WTC11 (cell line): ENCODE data around the gene PTGDR. TPM values are rescaled to one million over a fixed set of nuclear protein-coding genes. Genes with fewer than 3 reads are reported as not detected.

Experiments
- ATAC-seq: fragments of 200-7000 bp; cut with Tn5 transposase; 2 replicates; pipeline ENCODE4 v1.10.0; 2021; ENCODE audit warnings: mild to moderate bottlenecking, moderate library complexity
- CTCF ChIA-PET: fragments of 300-600 bp; sonication (Branson Sonifier 250); formaldehyde crosslinking; loops from one replicate; lab custom pipeline; 2021; ENCODE audit warnings: antibody characterized with exemption; lab: Charles Lee
- POLR2A ChIA-PET: fragments of 350-600 bp; sonication (Branson Sonifier 250); formaldehyde crosslinking; loops from one replicate; lab custom pipeline; 2021; ENCODE audit warnings: antibody characterized with exemption; lab: Charles Lee
- DNase-seq: peaks from one replicate; pipeline ENCODE4 v3.0.0; 2021; ENCODE audit warnings: low spot score
- H3K27ac Mint-ChIP-seq: 2 replicates; pipeline ENCODE4 v1.8.0; 2021; ENCODE audit warnings: mixed read lengths
- H3K27me3 Mint-ChIP-seq: 2 replicates; pipeline ENCODE4 v1.8.0; 2021; ENCODE audit warnings: low read depth, mild to moderate bottlenecking, moderate library complexity, mixed read lengths
- H3K36me3 Mint-ChIP-seq: 2 replicates; pipeline ENCODE4 v1.8.0; 2021; ENCODE audit warnings: mixed read lengths
- H3K4me1 Mint-ChIP-seq: 2 replicates; pipeline ENCODE4 v1.8.0; 2022; ENCODE audit warnings: mixed read lengths
- H3K4me3 Mint-ChIP-seq: 2 replicates; pipeline ENCODE4 v1.8.0; 2021; ENCODE audit warnings: mild to moderate bottlenecking, moderate library complexity, mixed read lengths
- H3K9me3 Mint-ChIP-seq: 2 replicates; pipeline ENCODE4 v1.8.0; 2021; ENCODE audit warnings: mixed read lengths
- ATF1 ChIP-seq: sonication (generic); formaldehyde crosslinking; IDR thresholded peaks from 2 replicates; pipeline ENCODE4 v1.8.1; 2023; ENCODE audit warnings: mild to moderate bottlenecking, moderate library complexity, missing genetic modification reagents
- ELF4 ChIP-seq: sonication (generic); formaldehyde crosslinking; IDR thresholded peaks from 2 replicates; pipeline ENCODE4 v1.8.1; 2022; ENCODE audit warnings: low read depth, mild to moderate bottlenecking, moderate library complexity, missing genetic modification reagents
- ESRRA ChIP-seq: sonication (generic); formaldehyde crosslinking; IDR thresholded peaks from 2 replicates; pipeline ENCODE4 v1.8.1; 2022; ENCODE audit warnings: mild to moderate bottlenecking, missing genetic modification reagents, borderline replicate concordance
- FOXJ3 ChIP-seq: sonication (generic); formaldehyde crosslinking; IDR thresholded peaks from 2 replicates; pipeline ENCODE4 v1.9.0; 2021; ENCODE audit warnings: missing genetic modification reagents, mild to moderate bottlenecking, borderline replicate concordance
- FOXP1 ChIP-seq: sonication (generic); formaldehyde crosslinking; IDR thresholded peaks from 2 replicates; pipeline ENCODE4 v1.8.0; 2022; ENCODE audit warnings: missing genetic modification reagents, mild to moderate bottlenecking, moderate library complexity, borderline replicate concordance
- JUN ChIP-seq: sonication (generic); formaldehyde crosslinking; IDR thresholded peaks from 2 replicates; pipeline ENCODE4 v1.8.0; 2023; ENCODE audit warnings: mild to moderate bottlenecking, missing genetic modification reagents
- NFYB ChIP-seq: sonication (generic); formaldehyde crosslinking; conservative IDR thresholded peaks from 2 replicates; pipeline ENCODE4 v1.8.0; 2022; ENCODE audit warnings: low read depth, missing genetic modification reagents
- NR1H2 ChIP-seq: sonication (generic); formaldehyde crosslinking; IDR thresholded peaks from 2 replicates; pipeline ENCODE4 v1.9.0; 2021; ENCODE audit warnings: mild to moderate bottlenecking, moderate library complexity, missing genetic modification reagents
- SMAD4 ChIP-seq: sonication (generic); formaldehyde crosslinking; IDR thresholded peaks from 2 replicates; pipeline ENCODE4 v1.8.0; 2022; ENCODE audit warnings: mild to moderate bottlenecking, missing genetic modification reagents
- ZNF232 ChIP-seq: sonication (generic); formaldehyde crosslinking; IDR thresholded peaks from 2 replicates; pipeline ENCODE4 v1.8.0; 2022; ENCODE audit warnings: mild to moderate bottlenecking, missing genetic modification reagents
- ZNF317 ChIP-seq: sonication (generic); formaldehyde crosslinking; IDR thresholded peaks from 2 replicates; pipeline ENCODE4 v1.8.1; 2023; ENCODE audit warnings: low read depth, mild to moderate bottlenecking, moderate library complexity, missing genetic modification reagents, borderline replicate concordance
- ZNF416 ChIP-seq: fragments of 250-450 bp; sonication (Bioruptor Pico); IDR thresholded peaks from 2 replicates; pipeline ENCODE4 v1.9.0; 2021; ENCODE audit warnings: mild to moderate bottlenecking, inconsistent platforms
- ZNF423 ChIP-seq: fragments of 250-450 bp; sonication (Bioruptor Pico); IDR thresholded peaks from 2 replicates; pipeline ENCODE4 v2.1.2; 2022; ENCODE audit warnings: mild to moderate bottlenecking, moderate library complexity
- total RNA-seq: library from RNA; stranded (reverse); gene quantifications from 3 replicates; pipeline ENCODE4 v1.2.3, GENCODE V29; 2021
- TF ChIP-seq, protein P1 (sequence below): fragments of 200-600 bp; IDR thresholded peaks from 2 replicates; pipeline ENCODE4 v1.8.0; 2022; ENCODE audit warnings: antibody characterized with exemption
- TF ChIP-seq, protein P2 (sequence below): sonication (generic); formaldehyde crosslinking; IDR thresholded peaks from 2 replicates; pipeline ENCODE4 v1.8.0; 2022; ENCODE audit warnings: mild to moderate bottlenecking, missing genetic modification reagents
- TF ChIP-seq, protein P3 (sequence below): fragments of 250-450 bp; sonication (Bioruptor Pico); IDR thresholded peaks from 2 replicates; pipeline ENCODE4 v2.1.2; 2022; ENCODE audit warnings: mild to moderate bottlenecking, moderate library complexity
- TF ChIP-seq, protein P4 (sequence below): sonication (generic); formaldehyde crosslinking; IDR thresholded peaks from 2 replicates; pipeline ENCODE4 v1.8.1; 2023; ENCODE audit warnings: mild to moderate bottlenecking, moderate library complexity, missing genetic modification reagents
- TF ChIP-seq, protein P5 (sequence below): fragments of 250-450 bp; sonication (Bioruptor Pico); conservative IDR thresholded peaks from 2 replicates; pipeline ENCODE4 v1.9.0; 2021; ENCODE audit warnings: mild to moderate bottlenecking
- TF ChIP-seq, protein P6 (sequence below): sonication (generic); formaldehyde crosslinking; IDR thresholded peaks from 2 replicates; pipeline ENCODE4 v1.8.1; 2022; ENCODE audit warnings: missing genetic modification reagents, borderline replicate concordance

Gene PTGDR
- total RNA-seq, 1 experiment from 2014 or later, result 0.24 TPM

DNA sequence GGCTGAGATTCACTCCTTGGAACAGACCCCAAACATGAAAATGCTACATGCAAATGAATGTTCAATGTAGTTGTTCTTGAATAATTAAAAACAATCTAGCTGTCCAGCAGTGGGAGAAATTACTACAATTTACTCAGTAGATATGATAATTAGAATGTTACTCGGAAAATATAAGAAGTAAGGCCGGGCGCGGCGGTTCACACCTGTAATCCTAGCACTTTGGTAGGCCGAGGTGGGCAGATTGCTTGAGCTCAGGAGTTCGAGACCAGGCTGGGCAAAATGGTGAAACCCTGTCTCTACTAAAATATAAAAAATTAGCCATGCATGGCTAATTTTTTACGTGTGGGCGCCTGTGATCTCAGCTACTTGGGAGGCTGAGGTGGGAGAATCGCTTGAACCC lies 31.3 kb downstream of the PTGDR start:
- no peak for ATAC-seq
- POLR2A ChIA-PET, result no interaction called here
- Mint-ChIP-seq H3K27ac (no peak overlapping the region), H3K9me3 (no peaks in the 10 kb centered on the region), H3K36me3 (no peaks in the 10 kb centered on the region), H3K4me3 (no peak overlapping the region), H3K27me3 (peaks cover 4% of the 10 kb centered on the region), H3K4me1 (peaks cover 5% of the 10 kb centered on the region)
- TF ChIP-seq, protein P1, sequence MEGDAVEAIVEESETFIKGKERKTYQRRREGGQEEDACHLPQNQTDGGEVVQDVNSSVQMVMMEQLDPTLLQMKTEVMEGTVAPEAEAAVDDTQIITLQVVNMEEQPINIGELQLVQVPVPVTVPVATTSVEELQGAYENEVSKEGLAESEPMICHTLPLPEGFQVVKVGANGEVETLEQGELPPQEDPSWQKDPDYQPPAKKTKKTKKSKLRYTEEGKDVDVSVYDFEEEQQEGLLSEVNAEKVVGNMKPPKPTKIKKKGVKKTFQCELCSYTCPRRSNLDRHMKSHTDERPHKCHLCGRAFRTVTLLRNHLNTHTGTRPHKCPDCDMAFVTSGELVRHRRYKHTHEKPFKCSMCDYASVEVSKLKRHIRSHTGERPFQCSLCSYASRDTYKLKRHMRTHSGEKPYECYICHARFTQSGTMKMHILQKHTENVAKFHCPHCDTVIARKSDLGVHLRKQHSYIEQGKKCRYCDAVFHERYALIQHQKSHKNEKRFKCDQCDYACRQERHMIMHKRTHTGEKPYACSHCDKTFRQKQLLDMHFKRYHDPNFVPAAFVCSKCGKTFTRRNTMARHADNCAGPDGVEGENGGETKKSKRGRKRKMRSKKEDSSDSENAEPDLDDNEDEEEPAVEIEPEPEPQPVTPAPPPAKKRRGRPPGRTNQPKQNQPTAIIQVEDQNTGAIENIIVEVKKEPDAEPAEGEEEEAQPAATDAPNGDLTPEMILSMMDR, result no peak
- DNase-seq, result no peak
- CTCF ChIA-PET, result no interaction called here

DNA sequence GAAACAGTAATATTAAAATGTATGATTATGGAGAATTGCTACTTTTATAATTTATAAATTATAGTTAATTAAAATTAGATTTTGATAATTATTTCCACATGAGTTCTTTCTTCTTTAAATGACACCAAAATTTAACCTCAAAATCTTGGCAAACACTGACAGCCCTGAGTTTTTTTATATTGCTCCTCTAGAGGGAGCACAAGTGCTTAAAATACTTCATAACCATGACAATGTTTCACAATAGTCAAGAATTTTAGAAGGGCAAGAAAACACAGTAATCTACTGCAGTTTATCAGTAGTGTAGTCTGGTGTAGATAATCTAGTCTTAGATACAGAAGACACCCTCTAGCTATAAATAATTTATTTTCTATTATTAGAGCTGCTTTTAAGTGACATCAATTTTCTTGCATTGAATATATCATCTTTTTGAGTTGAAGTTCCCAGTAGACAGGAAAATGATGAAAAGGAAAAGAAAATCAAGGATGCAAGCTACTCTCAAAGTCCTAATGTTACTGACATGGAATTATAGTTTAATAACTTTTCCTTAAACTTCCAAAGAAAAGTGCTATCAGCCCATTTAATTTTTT lies 32.3 kb downstream of the PTGDR start:
- H3K27me3 Mint-ChIP-seq, result peaks cover 4% of the 10 kb centered on the region
- ATAC-seq, result no peak
- H3K4me3 Mint-ChIP-seq, result no peak overlapping the region
- DNase-seq, result no peak
- no peak overlapping the region for H3K27ac Mint-ChIP-seq
- POLR2A ChIA-PET, result no interaction called here
- TF ChIP-seq ELF4, result no peak
- no peak for TF ChIP-seq NR1H2 (CRISPR knock-in tag)
- no peaks in the 10 kb centered on the region for H3K9me3 Mint-ChIP-seq
- CTCF ChIA-PET, result interaction anchor here (0.7 kb wide), 2 partner anchors 723 to 895 kb away, joined by 3 to 4 read pairs; no protein-coding TSS in a partner anchor
- no peaks in the 10 kb centered on the region for H3K36me3 Mint-ChIP-seq
- H3K4me1 Mint-ChIP-seq, result peaks cover 14% of the 10 kb centered on the region

DNA sequence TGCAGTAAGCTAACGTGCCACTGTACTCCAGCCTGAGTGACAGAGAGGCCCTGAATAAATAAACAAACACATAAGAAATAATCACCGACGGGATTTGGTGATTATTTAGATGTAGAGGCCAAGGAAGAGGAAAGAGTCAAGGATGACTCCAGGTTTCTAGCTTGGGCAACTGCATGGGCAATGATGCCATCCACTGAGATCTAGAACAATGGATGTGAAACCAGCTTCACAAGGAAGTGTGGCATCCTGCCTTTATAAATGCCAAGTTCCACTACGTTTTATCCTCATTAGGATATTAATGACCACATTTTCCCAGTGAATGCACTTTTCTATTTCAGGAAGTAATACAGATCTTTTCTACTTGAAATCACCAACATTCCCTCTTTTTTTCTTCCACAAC lies 35.7 kb downstream of the PTGDR start:
- Mint-ChIP-seq H3K9me3 (no peaks in the 10 kb centered on the region), H3K27me3 (peaks cover 4% of the 10 kb centered on the region), H3K4me3 (no peak overlapping the region), H3K36me3 (no peaks in the 10 kb centered on the region), H3K27ac (no peak overlapping the region), H3K4me1 (peaks cover 16% of the 10 kb centered on the region)
- no peak for ATAC-seq
- DNase-seq, result no peak
- POLR2A ChIA-PET, result no interaction called here
- TF ChIP-seq NFYB (CRISPR knock-in tag) (no peak), JUN (CRISPR knock-in tag) (no peak)
- CTCF ChIA-PET, result no interaction called here

DNA sequence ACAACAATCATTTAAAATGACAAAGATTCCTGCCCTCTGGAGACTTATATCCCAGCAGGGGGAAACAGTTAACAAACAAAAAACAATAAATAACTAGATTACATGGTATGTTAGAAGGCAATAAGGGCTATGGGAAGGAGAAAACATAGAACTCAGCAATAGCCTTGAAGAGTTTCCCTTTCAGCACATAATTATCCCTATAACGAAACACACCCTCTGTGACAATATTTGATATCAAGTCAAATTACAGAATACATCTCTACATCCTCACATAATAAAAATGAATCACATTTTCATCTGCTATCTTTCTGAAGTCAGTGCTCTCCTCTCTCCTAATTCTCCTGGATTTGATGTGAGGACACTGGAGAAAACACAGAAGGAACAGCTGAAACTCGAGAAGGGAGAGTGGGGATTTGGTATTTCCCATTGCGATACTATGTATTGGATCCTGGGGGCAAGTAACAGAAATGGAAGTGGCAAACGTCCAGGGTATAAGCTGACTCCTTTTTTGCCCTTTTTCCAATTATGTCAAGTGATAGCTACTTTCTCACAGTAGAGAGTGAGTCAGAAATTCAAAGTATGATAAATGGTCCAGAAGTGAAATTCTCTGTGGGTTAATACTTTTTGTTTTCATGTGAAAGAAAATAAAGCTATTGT lies 36.9 kb downstream of the PTGDR start:
- Mint-ChIP-seq H3K9me3 (no peaks in the 10 kb centered on the region), H3K27ac (no peak overlapping the region), H3K4me1 (peaks cover 21% of the 10 kb centered on the region), H3K27me3 (peaks cover 4% of the 10 kb centered on the region), H3K36me3 (no peaks in the 10 kb centered on the region), H3K4me3 (no peak overlapping the region)
- no peak for DNase-seq
- ChIA-PET CTCF (no interaction called here), POLR2A (no interaction called here)
- ATAC-seq, result no peak
- TF ChIP-seq FOXP1 (no peak), SMAD4 (CRISPR knock-in tag) (no peak), ZNF232 (no peak), ESRRA (CRISPR knock-in tag) (no peak), ATF1 (no peak), ZNF423 (CRISPR knock-in tag) (no peak), ZNF416 (CRISPR knock-in tag) (no peak), ZNF317 (CRISPR knock-in tag) (no peak), ELF4 (no peak), FOXJ3 (CRISPR knock-in tag) (no peak)
- TF ChIP-seq, protein P2, sequence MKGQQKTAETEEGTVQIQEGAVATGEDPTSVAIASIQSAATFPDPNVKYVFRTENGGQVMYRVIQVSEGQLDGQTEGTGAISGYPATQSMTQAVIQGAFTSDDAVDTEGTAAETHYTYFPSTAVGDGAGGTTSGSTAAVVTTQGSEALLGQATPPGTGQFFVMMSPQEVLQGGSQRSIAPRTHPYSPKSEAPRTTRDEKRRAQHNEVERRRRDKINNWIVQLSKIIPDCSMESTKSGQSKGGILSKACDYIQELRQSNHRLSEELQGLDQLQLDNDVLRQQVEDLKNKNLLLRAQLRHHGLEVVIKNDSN (CRISPR knock-in tag), result no peak
- TF ChIP-seq, protein P3, sequence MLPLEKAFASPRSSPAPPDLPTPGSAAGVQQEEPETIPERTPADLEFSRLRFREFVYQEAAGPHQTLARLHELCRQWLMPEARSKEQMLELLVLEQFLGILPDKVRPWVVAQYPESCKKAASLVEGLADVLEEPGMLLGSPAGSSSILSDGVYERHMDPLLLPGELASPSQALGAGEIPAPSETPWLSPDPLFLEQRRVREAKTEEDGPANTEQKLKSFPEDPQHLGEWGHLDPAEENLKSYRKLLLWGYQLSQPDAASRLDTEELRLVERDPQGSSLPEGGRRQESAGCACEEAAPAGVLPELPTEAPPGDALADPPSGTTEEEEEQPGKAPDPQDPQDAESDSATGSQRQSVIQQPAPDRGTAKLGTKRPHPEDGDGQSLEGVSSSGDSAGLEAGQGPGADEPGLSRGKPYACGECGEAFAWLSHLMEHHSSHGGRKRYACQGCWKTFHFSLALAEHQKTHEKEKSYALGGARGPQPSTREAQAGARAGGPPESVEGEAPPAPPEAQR (CRISPR knock-in tag), result no peak
- TF ChIP-seq, protein P4, sequence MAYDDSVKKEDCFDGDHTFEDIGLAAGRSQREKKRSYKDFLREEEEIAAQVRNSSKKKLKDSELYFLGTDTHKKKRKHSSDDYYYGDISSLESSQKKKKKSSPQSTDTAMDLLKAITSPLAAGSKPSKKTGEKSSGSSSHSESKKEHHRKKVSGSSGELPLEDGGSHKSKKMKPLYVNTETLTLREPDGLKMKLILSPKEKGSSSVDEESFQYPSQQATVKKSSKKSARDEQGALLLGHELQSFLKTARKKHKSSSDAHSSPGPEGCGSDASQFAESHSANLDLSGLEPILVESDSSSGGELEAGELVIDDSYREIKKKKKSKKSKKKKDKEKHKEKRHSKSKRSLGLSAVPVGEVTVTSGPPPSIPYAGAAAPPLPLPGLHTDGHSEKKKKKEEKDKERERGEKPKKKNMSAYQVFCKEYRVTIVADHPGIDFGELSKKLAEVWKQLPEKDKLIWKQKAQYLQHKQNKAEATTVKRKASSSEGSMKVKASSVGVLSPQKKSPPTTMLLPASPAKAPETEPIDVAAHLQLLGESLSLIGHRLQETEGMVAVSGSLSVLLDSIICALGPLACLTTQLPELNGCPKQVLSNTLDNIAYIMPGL (CRISPR knock-in tag), result no peak
- TF ChIP-seq, protein P5, sequence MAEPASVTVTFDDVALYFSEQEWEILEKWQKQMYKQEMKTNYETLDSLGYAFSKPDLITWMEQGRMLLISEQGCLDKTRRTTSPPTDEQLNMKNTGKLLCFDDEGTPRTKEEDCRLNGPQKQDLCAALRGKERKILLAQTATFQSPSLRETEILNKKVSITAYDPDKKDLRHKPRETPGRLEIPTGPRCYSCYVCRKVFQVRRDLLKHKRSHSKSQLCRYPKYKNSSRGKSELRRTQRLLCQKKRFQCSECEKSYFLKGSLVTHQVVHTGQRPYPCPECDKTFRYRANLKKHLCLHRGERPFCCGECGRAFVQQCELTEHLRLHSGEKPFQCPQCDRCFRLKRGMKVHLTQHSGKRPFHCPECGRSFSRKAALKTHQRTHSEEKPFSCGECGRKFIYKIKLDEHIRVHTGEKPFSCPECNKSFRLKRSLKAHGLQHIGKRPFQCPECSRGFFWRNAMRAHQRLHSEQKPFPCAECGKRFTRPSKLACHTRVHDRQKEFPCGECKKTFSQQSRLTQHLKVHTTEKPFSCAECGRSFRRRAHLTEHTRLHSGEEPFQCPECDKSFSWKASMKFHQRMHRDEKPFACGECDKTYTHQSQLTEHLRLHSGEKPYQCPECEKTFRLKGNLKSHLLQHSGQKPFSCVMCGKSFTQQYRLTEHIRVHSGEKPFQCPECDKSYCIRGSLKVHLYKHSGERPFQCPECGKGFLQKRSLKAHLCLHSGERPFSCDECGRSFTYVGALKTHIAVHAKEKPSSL (CRISPR knock-in tag), result no peak
- TF ChIP-seq, protein P6, sequence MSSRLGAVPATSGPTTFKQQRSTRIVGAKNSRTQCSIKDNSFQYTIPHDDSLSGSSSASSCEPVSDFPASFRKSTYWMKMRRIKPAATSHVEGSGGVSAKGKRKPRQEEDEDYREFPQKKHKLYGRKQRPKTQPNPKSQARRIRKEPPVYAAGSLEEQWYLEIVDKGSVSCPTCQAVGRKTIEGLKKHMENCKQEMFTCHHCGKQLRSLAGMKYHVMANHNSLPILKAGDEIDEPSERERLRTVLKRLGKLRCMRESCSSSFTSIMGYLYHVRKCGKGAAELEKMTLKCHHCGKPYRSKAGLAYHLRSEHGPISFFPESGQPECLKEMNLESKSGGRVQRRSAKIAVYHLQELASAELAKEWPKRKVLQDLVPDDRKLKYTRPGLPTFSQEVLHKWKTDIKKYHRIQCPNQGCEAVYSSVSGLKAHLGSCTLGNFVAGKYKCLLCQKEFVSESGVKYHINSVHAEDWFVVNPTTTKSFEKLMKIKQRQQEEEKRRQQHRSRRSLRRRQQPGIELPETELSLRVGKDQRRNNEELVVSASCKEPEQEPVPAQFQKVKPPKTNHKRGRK (CRISPR knock-in tag), result no peak
